IPS-18a (cell line): ENCODE data around the gene COMMD3.
"Not testable (repeated sequence)": the region's sequence is repeated elsewhere in the genome, so short reads cannot be mapped to it uniquely, and the experiment has no call there.

Experiments used
- H3K27ac ChIP-seq: one replicate; pipeline ENCODE4 v1.5.1; 2013; ENCODE audit warnings: low read length
- H3K27me3 ChIP-seq: one replicate; pipeline ENCODE4 v1.6.1; 2013; ENCODE audit warnings: mild to moderate bottlenecking, low read length; ENCODE audit not compliant: control insufficient read depth, insufficient read depth
- H3K36me3 ChIP-seq: one replicate; pipeline ENCODE4 v1.6.1; 2013; ENCODE audit warnings: low read depth, low read length; ENCODE audit not compliant: control insufficient read depth
- H3K4me1 ChIP-seq: one replicate; pipeline ENCODE4 v1.6.1; 2013; ENCODE audit warnings: low read depth, low read length; ENCODE audit not compliant: control insufficient read depth
- H3K4me3 ChIP-seq: one replicate; pipeline ENCODE4 v1.5.1; 2013; ENCODE audit warnings: low read length
- H3K9ac ChIP-seq: one replicate; pipeline ENCODE4 v1.6.1; 2013; ENCODE audit warnings: mild to moderate bottlenecking, low read length, moderate library complexity
- H3K9me3 ChIP-seq: one replicate; pipeline ENCODE4 v1.6.1; 2013; ENCODE audit warnings: low read depth, low read length; ENCODE audit not compliant: control insufficient read depth

The COMMD3 gene

DNA sequence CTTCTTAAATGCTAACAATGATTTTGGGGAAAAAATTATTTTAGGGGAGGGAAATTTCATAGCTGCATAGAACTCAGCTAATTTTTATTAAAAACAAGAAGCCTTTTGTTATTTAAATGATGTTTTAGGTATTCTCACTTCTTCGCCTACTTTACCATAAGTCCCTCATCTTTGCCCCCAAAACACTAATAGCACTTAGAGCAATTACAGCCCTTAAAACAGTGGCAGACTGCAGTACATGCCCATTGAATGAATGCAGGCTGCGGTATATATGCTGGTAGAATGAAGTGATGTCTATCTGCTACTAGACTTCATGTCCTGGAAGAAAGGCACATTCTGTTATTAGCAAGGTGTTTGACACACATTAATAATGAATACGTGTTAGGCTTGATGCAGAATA lies 26.2 kb downstream of the COMMD3 start:
- Histone ChIP-seq H3K27ac (no peak overlapping the region), H3K4me3 (no peak overlapping the region), H3K4me1 (peaks cover 8% of the 10 kb centered on the region), H3K9ac (no peak overlapping the region), H3K9me3 (no peaks in the 10 kb centered on the region), H3K36me3 (no peaks in the 10 kb centered on the region), H3K27me3 (peaks cover 99% of the 10 kb centered on the region)

GRCh38 chr10:22343731-22344130 lies 27.5 kb downstream of the COMMD3 start:
- H3K4me3 ChIP-seq, result no peak overlapping the region
- no peaks in the 10 kb centered on the region for H3K36me3 ChIP-seq
- peaks cover 99% of the 10 kb centered on the region for H3K27me3 ChIP-seq
- peaks cover 8% of the 10 kb centered on the region for H3K4me1 ChIP-seq
- H3K9ac ChIP-seq, result no peak overlapping the region
- H3K27ac ChIP-seq, result no peak overlapping the region
- H3K9me3 ChIP-seq, result no peaks in the 10 kb centered on the region

DNA sequence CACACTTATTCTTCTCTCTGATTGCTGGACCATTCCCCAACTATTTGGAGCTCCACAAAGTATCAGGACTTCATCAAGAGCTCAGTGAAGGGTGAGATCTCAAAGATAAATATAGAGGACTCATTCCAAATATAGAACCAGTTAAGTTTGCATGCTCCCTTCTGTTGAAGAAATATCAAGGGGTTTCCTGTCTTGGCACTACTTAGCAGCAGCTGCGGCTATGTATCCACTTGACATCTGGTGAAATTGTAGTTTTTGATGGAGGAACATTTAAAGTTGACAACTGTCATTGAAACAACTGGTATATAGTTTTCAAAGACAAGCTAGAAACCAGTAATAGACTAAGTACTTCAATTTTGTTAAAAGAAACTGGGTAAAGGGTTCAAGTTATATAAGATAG lies 28.1 kb downstream of the COMMD3 start:
- Histone ChIP-seq H3K4me3 (no peak overlapping the region), H3K27me3 (peaks cover 96% of the 10 kb centered on the region), H3K9ac (no peak overlapping the region), H3K9me3 (no peaks in the 10 kb centered on the region), H3K4me1 (peaks cover 8% of the 10 kb centered on the region), H3K27ac (no peak overlapping the region), H3K36me3 (no peaks in the 10 kb centered on the region)

GRCh38 chr10:22344781-22345300 lies 28.7 kb downstream of the COMMD3 start:
- Histone ChIP-seq H3K4me1 (peaks cover 6% of the 10 kb centered on the region), H3K4me3 (peak overlapping the region; percentile 58), H3K36me3 (no peaks in the 10 kb centered on the region), H3K27me3 (peaks cover 90% of the 10 kb centered on the region), H3K9ac (no peak overlapping the region), H3K27ac (no peak overlapping the region), H3K9me3 (no peaks in the 10 kb centered on the region)

DNA sequence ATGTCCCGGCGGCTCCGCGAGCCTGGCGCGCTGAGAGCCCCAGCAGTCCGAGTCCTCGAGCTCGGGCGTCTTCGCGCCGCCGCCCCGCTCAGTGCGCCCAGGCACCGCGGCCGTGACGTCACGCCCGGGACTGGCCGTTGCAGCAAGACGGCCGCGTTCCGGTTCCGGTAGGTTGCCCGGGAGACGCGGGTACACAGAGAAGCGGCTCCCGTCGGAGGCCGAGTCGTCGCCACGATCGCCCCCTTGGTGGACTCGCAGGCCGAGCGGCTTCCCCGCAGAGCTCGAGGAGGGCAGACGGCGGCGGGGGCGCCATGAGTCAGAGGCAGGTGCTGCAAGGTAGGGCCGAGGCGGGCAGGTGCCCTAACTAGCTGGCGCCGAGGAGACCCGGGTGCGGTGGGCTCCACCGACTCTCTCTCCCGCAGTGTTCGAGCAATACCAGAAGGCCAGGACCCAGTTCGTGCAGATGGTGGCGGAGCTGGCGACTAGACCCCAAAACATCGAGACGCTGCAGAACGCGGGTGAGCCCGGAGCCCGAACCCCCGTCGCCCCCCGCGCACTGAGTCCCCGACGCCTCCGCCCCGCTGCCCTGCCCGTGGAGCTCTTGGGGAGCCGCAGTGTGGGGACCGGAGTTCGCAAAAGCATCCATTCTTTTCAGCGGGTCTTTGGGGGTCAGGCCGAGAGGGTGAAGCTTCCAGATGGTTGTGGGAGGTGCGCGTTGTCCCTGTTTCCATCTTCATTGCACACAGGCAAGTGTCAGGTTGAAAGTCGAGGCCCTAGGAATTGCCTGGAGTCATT lies 29.3 kb downstream of the COMMD3 start, which contains the start of gene SPAG6:
Gene SPAG6, plus strand, starts transcription at position 196 of the 795 bp plus-strand sequence. Its CDS starts 116 bp downstream, at position 312.
- Histone ChIP-seq H3K27ac (no peak within 1 kb of the TSS), H3K9me3 (no peaks in the 10 kb centered on the region), H3K4me1 (peaks cover 3% of the 10 kb centered on the region), H3K9ac (no peak within 1 kb of the TSS), H3K36me3 (no peaks in the 10 kb centered on the region), H3K27me3 (peaks cover 84% of the 10 kb centered on the region), H3K4me3 (peak within 1 kb of the TSS; percentile 58)

- Histone ChIP-seq H3K9ac (no peak overlapping the region), H3K4me1 (peaks cover 3% of the 10 kb centered on the region), H3K4me3 (peak overlapping the region; percentile 58), H3K27ac (no peak overlapping the region), H3K27me3 (peaks cover 78% of the 10 kb centered on the region), H3K9me3 (no peaks in the 10 kb centered on the region), H3K36me3 (no peaks in the 10 kb centered on the region)
Measured at GRCh38 chr10:22346096-22346661, 30.0 kb downstream of the COMMD3 start.

- H3K27me3 ChIP-seq, result peaks cover 42% of the 10 kb centered on the region
- H3K4me1 ChIP-seq, result peaks cover 3% of the 10 kb centered on the region
- no peak overlapping the region for H3K4me3 ChIP-seq
- no peak overlapping the region for H3K27ac ChIP-seq
- no peaks in the 10 kb centered on the region for H3K36me3 ChIP-seq
- no peak overlapping the region for H3K9ac ChIP-seq
- no peaks in the 10 kb centered on the region for H3K9me3 ChIP-seq
Measured at GRCh38 chr10:22349755-22350154, 33.6 kb downstream of the COMMD3 start.

- no peak overlapping the region for H3K27ac ChIP-seq
- H3K9me3 ChIP-seq, result no peaks in the 10 kb centered on the region
- no peaks in the 10 kb centered on the region for H3K4me1 ChIP-seq
- no peak overlapping the region for H3K4me3 ChIP-seq
- H3K36me3 ChIP-seq, result no peaks in the 10 kb centered on the region
- peaks cover 28% of the 10 kb centered on the region for H3K27me3 ChIP-seq
- H3K9ac ChIP-seq, result no peak overlapping the region
Measured at GRCh38 chr10:22351131-22351703, 35.0 kb downstream of the COMMD3 start.

DNA sequence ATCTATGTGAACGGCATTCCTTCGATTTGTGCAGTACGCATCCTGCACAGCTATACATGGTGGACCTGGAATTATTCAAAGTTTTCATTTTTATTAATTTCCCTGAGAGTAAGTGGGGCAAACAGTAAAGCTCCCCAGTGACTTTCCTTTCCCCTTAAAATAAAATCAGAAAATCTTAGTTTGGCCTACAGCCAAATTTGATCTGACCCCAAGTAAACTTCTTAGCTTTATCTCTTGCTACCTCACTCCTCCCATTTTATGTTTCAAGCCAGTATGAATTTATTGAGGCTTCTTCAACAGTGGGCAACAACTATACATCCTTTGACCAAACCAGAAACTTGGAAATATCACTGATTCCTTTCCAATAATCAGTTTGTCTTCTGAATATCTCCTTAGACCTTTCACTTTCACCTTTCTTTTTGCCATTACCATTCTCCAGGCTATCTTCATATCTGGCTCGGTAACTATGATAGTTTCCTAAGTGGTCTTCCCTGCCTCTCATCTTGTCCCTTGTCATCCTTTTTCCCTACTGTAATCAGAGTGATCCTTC lies 40.2 kb downstream of the COMMD3 start:
- Histone ChIP-seq H3K4me1 (no peaks in the 10 kb centered on the region), H3K4me3 (no peak overlapping the region), H3K9ac (no peak overlapping the region), H3K36me3 (no peaks in the 10 kb centered on the region), H3K9me3 (no peaks in the 10 kb centered on the region), H3K27me3 (no peaks in the 10 kb centered on the region), H3K27ac (no peak overlapping the region)

DNA sequence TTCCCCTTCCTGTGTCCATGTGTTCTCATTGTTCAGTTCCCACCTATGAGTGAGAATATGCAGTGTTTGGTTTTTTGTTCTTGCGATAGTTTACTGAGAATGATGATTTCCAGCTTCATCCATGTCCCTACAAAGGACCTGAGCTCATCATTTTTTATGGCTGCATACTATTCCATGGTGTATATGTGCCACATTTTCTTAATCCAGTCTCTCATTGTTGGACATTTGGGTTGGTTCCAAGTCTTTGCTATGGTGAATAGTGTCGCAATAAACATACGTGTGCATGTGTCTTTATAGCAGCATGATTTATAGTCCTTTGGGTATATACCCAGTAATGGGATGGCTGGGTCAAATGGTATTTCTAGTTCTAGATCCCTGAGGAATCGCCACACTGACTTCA lies 41.6 kb downstream of the COMMD3 start:
- H3K27ac ChIP-seq, H3K4me1 ChIP-seq, H3K9me3 ChIP-seq, H3K4me3 ChIP-seq, H3K9ac ChIP-seq, H3K27me3 ChIP-seq, H3K36me3 ChIP-seq: not testable (repeated sequence)

DNA sequence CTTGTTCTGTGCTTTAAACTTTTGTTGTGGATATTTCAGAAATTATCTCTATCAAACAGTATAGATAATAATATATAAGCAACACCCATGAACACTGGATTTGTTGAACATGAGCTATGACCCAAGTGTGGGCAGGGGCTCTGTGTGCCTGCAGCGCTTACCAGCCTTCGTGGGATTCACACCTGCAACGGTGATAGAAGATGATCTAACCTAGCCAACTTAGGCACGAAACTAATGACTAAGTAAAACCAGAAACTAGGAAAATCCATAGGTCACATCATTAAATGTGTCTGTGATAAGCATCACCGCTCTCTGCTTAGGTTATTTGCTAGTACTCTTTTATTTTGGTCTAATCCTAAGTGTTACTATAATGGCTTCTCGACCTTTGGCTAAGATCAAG lies 47.1 kb downstream of the COMMD3 start:
- Histone ChIP-seq H3K4me1 (no peaks in the 10 kb centered on the region), H3K27ac (no peak overlapping the region), H3K9me3 (no peaks in the 10 kb centered on the region), H3K36me3 (no peaks in the 10 kb centered on the region), H3K4me3 (no peak overlapping the region), H3K27me3 (no peaks in the 10 kb centered on the region), H3K9ac (no peak overlapping the region)
